K562 treated with DMSO at 1 percent for 24 hours (cell line): ENCODE measurements around the gene AP3S2. TPM values are rescaled to one million over a fixed set of nuclear protein-coding genes. Genes with fewer than 3 reads are reported as not detected.

Experiments
- total RNA-seq: library from RNA; unstranded; fragments of 300-600 nt; gene quantifications from 2 replicates; pipeline ENCODE4 v1.2.3, GENCODE V29; 2022; ENCODE audit warnings: low read depth; ENCODE audit not compliant: insufficient read depth

AP3S2 gene
- 24.0 and 25.3 TPM in 2 replicates for total RNA-seq

DNA sequence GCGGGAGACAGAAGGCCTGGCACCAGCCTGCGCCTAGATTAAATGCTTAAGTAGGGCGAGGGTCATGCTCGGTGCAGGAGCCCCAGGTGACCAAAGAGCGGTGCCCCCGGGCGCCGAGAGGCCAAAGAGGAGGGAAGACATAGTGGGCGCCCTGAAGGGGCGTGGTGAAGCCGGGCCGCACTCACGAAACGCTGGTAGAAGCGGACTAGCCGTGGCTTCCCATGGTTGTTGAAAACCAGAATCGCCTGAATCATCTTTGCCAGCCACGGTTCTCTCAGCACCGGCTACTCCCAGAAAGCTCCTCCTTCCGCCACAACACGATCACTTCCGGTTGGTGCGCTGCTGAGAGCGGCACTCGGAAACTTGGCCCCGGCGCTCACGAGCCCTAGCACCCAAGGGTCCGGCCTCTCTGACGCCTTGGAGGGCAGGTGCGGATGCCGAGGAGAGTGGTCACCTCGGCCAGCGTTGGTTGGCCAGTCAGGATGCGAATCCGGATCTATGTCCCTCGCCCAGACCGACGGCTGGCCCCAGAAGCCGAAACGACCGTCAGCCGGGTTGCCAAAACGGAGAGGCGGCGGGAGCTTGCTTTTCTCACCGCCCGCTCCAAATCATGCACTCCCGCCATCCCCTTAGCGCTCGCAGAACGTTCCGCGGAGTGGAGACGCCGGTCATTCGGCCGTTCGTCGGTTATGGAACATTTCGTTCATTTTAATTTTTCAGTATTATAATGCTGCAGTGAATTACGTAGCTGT, at the start of gene AP3S2:
Gene AP3S2 (minus strand): TSS at position 299 of the 752 bp plus-strand sequence. CDS start 45 bp downstream, at position 254.

DNA sequence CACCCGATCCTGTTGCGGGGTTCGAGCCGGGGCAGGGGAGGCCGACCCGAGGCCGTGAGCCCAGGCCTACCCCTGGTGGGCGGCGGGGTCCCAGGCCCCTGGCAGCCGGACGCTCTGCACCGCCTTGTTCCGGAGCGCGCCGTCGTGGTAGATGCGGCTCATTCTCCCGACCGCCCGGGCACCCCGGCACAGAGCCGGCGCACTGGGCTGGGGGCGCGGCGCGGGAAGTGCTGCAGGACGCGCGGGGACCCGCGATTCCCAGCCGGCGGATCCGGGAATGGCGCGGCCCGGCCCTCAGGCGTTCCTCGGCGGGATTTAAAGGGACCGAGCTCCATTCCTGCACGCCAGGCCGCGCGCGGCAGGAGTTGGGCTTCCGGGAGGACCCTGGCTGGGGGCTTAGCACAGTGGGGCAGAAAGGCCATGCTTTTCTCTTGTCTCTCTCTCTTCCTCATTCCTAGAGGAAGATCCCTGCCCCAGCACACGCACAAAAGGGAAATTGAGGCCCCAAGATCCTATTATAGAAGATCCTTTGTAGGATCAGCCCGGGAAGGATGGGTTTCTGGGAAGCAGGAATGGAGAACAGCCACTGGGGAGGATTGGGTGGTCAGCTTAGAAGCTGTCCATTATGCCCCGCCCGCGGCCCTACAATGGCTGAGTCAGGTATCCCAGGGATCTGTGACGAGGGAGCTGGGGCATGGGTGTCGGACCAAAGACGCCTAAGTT, 19.0 kb upstream of the AP3S2 start, which contains the start of gene ARPIN:
Gene ARPIN (minus strand): TSS at position 279 of the 723 bp plus-strand sequence. CDS start 117 bp downstream, at position 162.

Other genes starting within 250 kb of the AP3S2 start
- 3.0 and 3.3 TPM in 2 replicates for gene KIF7, start 238.5 kb downstream of the AP3S2 start, total RNA-seq
- not detected in 2 replicates for gene PLIN1, start 214.6 kb downstream of the AP3S2 start, total RNA-seq
- gene PEX11A, start 203.2 kb downstream of the AP3S2 start, total RNA-seq = not detected in 2 replicates
- not detected in 2 replicates for gene WDR93, start 203.2 kb downstream of the AP3S2 start, total RNA-seq
- gene MESP1, start 142.7 kb downstream of the AP3S2 start, total RNA-seq = 0.43 and 0.61 TPM in 2 replicates
- 0.68 and 0.71 TPM in 2 replicates for gene MESP2, start 117.7 kb downstream of the AP3S2 start, total RNA-seq
- gene ANPEP, start 79.1 kb downstream of the AP3S2 start, total RNA-seq = 3.1 and 3.5 TPM in 2 replicates
- not detected in 2 replicates for gene ARPIN, start 19.0 kb upstream of the AP3S2 start, total RNA-seq
- gene ZNF710, start 107.3 kb upstream of the AP3S2 start, total RNA-seq = 9.7 and 10.8 TPM in 2 replicates
- gene IDH2, start 208.5 kb upstream of the AP3S2 start, total RNA-seq = 98.2 and 106 TPM in 2 replicates